Smooth muscle cell (in vitro differentiated cells): Measurements from ENCODE around the gene CFLAR. TPM values are rescaled to one million over a fixed set of nuclear protein-coding genes. Genes with fewer than 3 reads are reported as not detected.

Experiments
- DNase-seq: peaks from one replicate; lab custom pipeline; 2025; ENCODE audit not compliant: unreplicated experiment; lab: John Stamatoyannopoulos, UW
- H2AFZ ChIP-seq: fragments of 200-600 bp; sonication (generic); 2 replicates; pipeline ENCODE4 v1.6.0; 2016; ENCODE audit warnings: antibody characterized with exemption, low read depth, mild to moderate bottlenecking
- H3F3A ChIP-seq: fragments of 200-600 bp; sonication (generic); 2 replicates; pipeline ENCODE4 v1.6.0; 2017; ENCODE audit warnings: antibody characterized with exemption, low read depth
- H3K27ac ChIP-seq: fragments of 200-600 bp; sonication (generic); 2 replicates; pipeline ENCODE4 v1.5.1; 2016; ENCODE audit warnings: low read depth, mild to moderate bottlenecking
- H3K27me3 ChIP-seq: fragments of 200-600 bp; sonication (generic); 2 replicates; pipeline ENCODE4 v1.6.1; 2016; ENCODE audit warnings: low read depth, mild to moderate bottlenecking
- H3K36me3 ChIP-seq: fragments of 200-600 bp; sonication (generic); 2 replicates; pipeline ENCODE4 v1.5.1; 2016; ENCODE audit warnings: low read depth
- H3K4me1 ChIP-seq: fragments of 200-600 bp; sonication (generic); 2 replicates; pipeline ENCODE4 v1.5.1; 2016; ENCODE audit warnings: low read depth
- H3K4me2 ChIP-seq: fragments of 200-600 bp; sonication (generic); 2 replicates; pipeline ENCODE4 v1.6.0; 2016; ENCODE audit warnings: mild to moderate bottlenecking
- H3K4me3 ChIP-seq: fragments of 200-600 bp; sonication (generic); 2 replicates; pipeline ENCODE4 v1.5.1; 2016; ENCODE audit warnings: mild to moderate bottlenecking
- H3K79me2 ChIP-seq: fragments of 200-600 bp; sonication (generic); 2 replicates; pipeline ENCODE4 v1.6.0; 2016; ENCODE audit warnings: low read depth, mild to moderate bottlenecking
- H3K9ac ChIP-seq: fragments of 200-600 bp; sonication (generic); 2 replicates; pipeline ENCODE4 v1.6.0; 2016; ENCODE audit warnings: low read depth
- H3K9me3 ChIP-seq: fragments of 200-600 bp; sonication (generic); replicated peaks from 2 replicates; pipeline ENCODE4 v1.5.1; 2016; ENCODE audit warnings: low read depth
- H4K20me1 ChIP-seq: fragments of 200-600 bp; sonication (generic); 2 replicates; pipeline ENCODE4 v1.6.0; 2016; ENCODE audit warnings: low read depth
- CTCF ChIP-seq: fragments of 200-600 bp; sonication (generic); IDR thresholded peaks from 2 replicates; pipeline ENCODE4 v1.5.1; 2017; ENCODE audit warnings: borderline replicate concordance, mild to moderate bottlenecking, antibody characterized with exemption; ENCODE audit not compliant: insufficient read depth, poor library complexity, severe bottlenecking
- WGBS: methylation state at CpG from one replicate; pipeline ENCODE4 v1.1.7; 2016; ENCODE audit warnings: low lambda C conversion rate; 5-methylcytosine and 5-hydroxymethylcytosine counted together
- polyA plus RNA-seq: library from polyadenylated mRNA; unstranded; fragments of >200 nt; fragmentation: Nextera tagmentation; extraction: Ambion mirVana; gene quantifications from 2 replicates; pipeline ENCODE4 v1.2.1, GENCODE V29; 2016
- total RNA-seq: library from RNA; depleted of rRNA; stranded (reverse); fragments of >200 nt; gene quantifications from 2 replicates; pipeline ENCODE4 v1.2.3, GENCODE V29; 2014

Gene CFLAR
- total and polyA plus RNA-seq, 2 experiments from 2014 or later = 16.0 to 27.1 TPM

DNA sequence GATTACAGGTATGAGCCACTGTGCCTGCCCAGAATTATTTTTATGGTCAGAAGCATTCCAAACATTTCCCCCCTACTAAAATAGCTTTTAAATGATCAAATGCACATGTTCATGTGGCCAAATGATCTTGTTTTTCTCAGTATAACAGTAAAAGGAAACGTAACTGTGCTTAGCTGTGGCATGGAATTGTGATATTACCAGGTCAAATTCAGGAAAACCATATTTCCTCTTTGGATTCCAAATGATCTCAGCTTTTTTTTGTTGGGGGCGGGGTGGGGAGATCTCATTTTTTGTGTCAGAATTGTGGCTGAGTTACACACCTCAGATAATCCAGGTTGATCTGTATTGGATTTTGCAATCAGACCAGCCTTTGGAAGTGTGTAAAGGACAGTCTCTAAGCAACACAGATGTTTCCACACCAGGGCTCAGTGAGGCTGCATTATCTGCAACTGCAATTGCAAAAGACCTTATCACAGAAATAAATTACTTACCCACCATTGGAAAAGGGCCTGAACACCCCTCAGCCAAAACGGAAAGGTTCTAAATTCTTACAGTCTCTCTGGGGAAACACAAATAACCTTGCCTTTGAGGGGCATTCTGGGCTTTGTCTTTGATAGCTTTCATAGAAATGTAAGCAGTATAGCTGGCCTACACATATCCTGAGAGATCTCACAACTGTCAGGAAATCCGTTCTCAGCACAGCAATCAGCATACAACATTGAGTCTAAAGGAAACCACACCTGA is 75.3 kb downstream of the CFLAR start:
- no peak overlapping the region for H3K9ac ChIP-seq
- no peak overlapping the region for H3K27ac ChIP-seq
- H3K4me3 ChIP-seq = no peak overlapping the region
- no peaks in the 10 kb centered on the region for H3F3A ChIP-seq
- no peak overlapping the region for H2AFZ ChIP-seq
- WGBS = 84% methylated on average over 4 of the region's 4 CpGs
- DNase-seq = no peak
- H3K9me3 ChIP-seq = no peaks in the 10 kb centered on the region
- H3K27me3 ChIP-seq = no peaks in the 10 kb centered on the region
- no peaks in the 10 kb centered on the region for H3K36me3 ChIP-seq
- no peak overlapping the region for H3K4me2 ChIP-seq
- H3K4me1 ChIP-seq = no peaks in the 10 kb centered on the region
- H3K79me2 ChIP-seq = no peaks in the 10 kb centered on the region
- H4K20me1 ChIP-seq = no peaks in the 10 kb centered on the region
- TF ChIP-seq CTCF = no peak

DNA sequence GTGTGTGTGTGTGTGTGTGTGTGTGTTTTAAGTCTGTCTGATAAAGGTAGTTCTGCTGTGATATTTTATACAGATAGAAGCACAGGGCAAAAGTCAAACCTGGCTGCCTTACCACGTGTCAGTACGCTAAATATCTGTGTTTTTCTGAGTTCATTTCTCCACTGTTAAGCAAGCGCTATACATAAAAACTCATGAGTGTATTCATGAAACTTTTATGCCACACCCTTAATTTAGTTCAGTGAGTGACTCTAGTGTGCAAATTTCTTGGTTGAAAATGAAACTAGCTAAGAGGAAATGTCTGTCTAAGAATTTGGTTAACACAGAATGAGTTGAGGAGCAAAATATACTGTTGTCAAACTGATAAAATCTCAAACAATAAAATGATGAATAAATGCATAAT is 78.1 kb downstream of the CFLAR start:
- H2AFZ ChIP-seq = no peak overlapping the region
- H3K4me1 ChIP-seq = no peaks in the 10 kb centered on the region
- H3K4me2 ChIP-seq = no peak overlapping the region
- no peaks in the 10 kb centered on the region for H3K27me3 ChIP-seq
- no peak overlapping the region for H3K27ac ChIP-seq
- no peaks in the 10 kb centered on the region for H3F3A ChIP-seq
- TF ChIP-seq CTCF = no peak
- no peak overlapping the region for H3K4me3 ChIP-seq
- H4K20me1 ChIP-seq = no peaks in the 10 kb centered on the region
- no peaks in the 10 kb centered on the region for H3K9me3 ChIP-seq
- H3K9ac ChIP-seq = no peak overlapping the region
- 92% methylated on average over 3 of the region's 3 CpGs for WGBS
- DNase-seq = no peak
- no peaks in the 10 kb centered on the region for H3K79me2 ChIP-seq
- H3K36me3 ChIP-seq = no peaks in the 10 kb centered on the region

DNA sequence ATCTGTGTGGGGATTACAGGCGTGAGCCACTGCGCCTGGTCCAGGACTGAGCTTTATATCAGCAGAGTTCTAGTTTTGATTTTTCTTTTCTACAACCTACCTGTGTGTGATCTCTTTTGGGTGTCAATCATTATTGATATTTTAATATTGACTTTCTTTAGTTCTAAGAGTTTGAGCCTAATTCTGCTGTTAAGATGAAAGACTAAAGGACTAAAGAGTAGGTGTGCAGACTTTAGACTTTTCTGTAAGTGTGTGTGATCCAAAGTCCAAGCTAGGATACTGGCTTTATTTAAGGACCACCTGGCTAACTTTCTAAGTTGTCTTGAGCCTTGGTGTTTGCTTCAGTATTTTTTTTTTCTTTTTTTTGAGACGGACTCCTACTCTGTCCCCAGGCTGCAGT is 79.4 kb downstream of the CFLAR start:
- H3K9me3 ChIP-seq = no peaks in the 10 kb centered on the region
- no peak overlapping the region for H3K27ac ChIP-seq
- 90% methylated on average over 3 of the region's 3 CpGs for WGBS

More for the DNA sequence above, 79.4 kb downstream of the CFLAR start:
- Histone ChIP-seq H3K36me3 (no peaks in the 10 kb centered on the region), H4K20me1 (no peaks in the 10 kb centered on the region), H3K4me2 (no peak overlapping the region), H3K4me1 (no peaks in the 10 kb centered on the region), H3K79me2 (no peaks in the 10 kb centered on the region), H3K4me3 (no peak overlapping the region), H2AFZ (no peak overlapping the region), H3K27me3 (no peaks in the 10 kb centered on the region), H3K9ac (no peak overlapping the region), H3F3A (no peaks in the 10 kb centered on the region)
- DNase-seq = no peak
- TF ChIP-seq CTCF = no peak
